ENCODE measurements around the gene RLN1. TPM values are rescaled to one million over a fixed set of nuclear protein-coding genes. Genes with fewer than 3 reads are reported as not detected.

RLN1 gene
- total RNA-seq, 1 experiment from 2014 or later, result 0.87 TPM

DNA sequence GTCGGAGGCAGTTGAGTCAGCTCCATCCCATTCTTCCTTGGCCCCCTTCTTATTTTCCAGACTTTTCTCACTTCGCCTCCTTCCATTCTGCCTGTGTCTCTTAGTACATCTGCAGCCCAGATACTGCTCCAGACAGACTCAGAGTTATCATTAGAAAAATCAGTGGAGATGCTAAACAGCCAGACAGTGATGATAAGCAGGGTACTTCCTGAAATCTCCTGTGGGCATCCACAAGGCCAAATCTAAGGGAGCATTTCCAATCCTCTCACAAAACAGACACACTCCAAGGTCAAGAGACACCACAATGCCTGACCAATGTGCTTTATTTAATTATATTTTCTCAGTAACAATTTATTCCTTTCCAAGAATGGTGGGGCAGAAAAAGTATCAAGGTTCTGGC is 14.5 kb upstream of the RLN1 start (continued):
- TF ChIP-seq PRDM15 (CRISPR knock-in tag; IDR thresholded peaks at IDR 0.05), result no peak

DNA sequence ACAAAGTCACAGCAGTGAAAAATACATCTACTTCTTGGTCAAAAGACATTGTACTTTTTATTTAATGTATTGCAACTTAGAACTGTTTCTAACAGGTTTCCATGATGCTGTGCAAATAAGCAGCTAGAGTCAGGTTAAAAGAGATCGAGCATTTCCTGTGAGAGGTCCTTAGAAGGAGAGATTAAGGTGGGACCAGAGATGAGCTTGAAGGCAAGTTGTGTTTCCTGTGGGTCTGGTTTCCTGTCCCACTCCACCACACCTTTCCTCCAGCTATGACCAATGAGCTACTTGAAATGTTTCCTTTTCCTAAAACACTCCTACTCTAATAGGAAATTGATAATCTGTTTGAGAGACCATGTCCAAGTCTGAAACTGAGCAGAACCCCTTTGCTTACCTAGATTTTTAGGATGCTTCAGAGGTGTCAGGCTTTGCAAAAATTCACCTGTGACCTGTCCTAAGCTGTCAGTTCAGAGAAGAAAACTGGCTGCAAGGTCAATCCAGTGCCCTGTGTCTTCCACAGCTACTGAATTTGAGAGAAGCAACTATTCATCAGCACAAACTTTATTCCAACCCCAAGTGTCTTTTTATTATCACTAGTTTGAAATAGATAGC is 13.1 kb upstream of the RLN1 start:
- H3K4me1 Mint-ChIP-seq, result no peaks in the 10 kb centered on the region
- POLR2A ChIA-PET, result no interaction called here
- CTCF ChIA-PET, result no interaction called here

More for the DNA sequence above, 13.1 kb upstream of the RLN1 start:
- Mint-ChIP-seq H3K4me3 (no peak overlapping the region), H3K9me3 (peaks cover 1% of the 10 kb centered on the region), H3K27me3 (ENCODE audit: low read depth) (no peaks in the 10 kb centered on the region), H3K27ac (no peak overlapping the region), H3K36me3 (no peaks in the 10 kb centered on the region)
- TF ChIP-seq USF2 (CRISPR knock-in tag; IDR thresholded peaks at IDR 0.05), result no peak
- TF ChIP-seq, protein P1, sequence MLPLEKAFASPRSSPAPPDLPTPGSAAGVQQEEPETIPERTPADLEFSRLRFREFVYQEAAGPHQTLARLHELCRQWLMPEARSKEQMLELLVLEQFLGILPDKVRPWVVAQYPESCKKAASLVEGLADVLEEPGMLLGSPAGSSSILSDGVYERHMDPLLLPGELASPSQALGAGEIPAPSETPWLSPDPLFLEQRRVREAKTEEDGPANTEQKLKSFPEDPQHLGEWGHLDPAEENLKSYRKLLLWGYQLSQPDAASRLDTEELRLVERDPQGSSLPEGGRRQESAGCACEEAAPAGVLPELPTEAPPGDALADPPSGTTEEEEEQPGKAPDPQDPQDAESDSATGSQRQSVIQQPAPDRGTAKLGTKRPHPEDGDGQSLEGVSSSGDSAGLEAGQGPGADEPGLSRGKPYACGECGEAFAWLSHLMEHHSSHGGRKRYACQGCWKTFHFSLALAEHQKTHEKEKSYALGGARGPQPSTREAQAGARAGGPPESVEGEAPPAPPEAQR (CRISPR knock-in tag; IDR thresholded peaks at IDR 0.05), result no peak
- no peak for TF ChIP-seq SP1 (CRISPR knock-in tag; conservative IDR thresholded peaks at IDR 0.05)
- TF ChIP-seq FOXJ3 (CRISPR knock-in tag; IDR thresholded peaks at IDR 0.05; ENCODE audit: borderline replicate concordance), result no peak
- no peak for TF ChIP-seq FOXK1 (CRISPR knock-in tag; IDR thresholded peaks at IDR 0.05)
- no peak for TF ChIP-seq RORB (CRISPR knock-in tag; IDR thresholded peaks at IDR 0.05)
- TF ChIP-seq EMX1 (CRISPR knock-in tag; IDR thresholded peaks at IDR 0.05), result no peak
- TF ChIP-seq GTF2I (CRISPR knock-in tag; conservative IDR thresholded peaks at IDR 0.05), result no peak
- TF ChIP-seq NFE2L1 (CRISPR knock-in tag; IDR thresholded peaks at IDR 0.05), result no peak
- TF ChIP-seq, protein P2, sequence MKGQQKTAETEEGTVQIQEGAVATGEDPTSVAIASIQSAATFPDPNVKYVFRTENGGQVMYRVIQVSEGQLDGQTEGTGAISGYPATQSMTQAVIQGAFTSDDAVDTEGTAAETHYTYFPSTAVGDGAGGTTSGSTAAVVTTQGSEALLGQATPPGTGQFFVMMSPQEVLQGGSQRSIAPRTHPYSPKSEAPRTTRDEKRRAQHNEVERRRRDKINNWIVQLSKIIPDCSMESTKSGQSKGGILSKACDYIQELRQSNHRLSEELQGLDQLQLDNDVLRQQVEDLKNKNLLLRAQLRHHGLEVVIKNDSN (CRISPR knock-in tag; IDR thresholded peaks at IDR 0.05), result no peak
- no peak for TF ChIP-seq CREM (CRISPR knock-in tag; IDR thresholded peaks at IDR 0.05)
- no peak for TF ChIP-seq PRRX2 (CRISPR knock-in tag; IDR thresholded peaks at IDR 0.05)
- TF ChIP-seq AFF4 (CRISPR knock-in tag; IDR thresholded peaks at IDR 0.05; ENCODE audit: borderline replicate concordance), result no peak
- TF ChIP-seq TEAD4 (CRISPR knock-in tag; IDR thresholded peaks at IDR 0.05), result no peak
- no peak for TF ChIP-seq ZNF232 (CRISPR knock-in tag; IDR thresholded peaks at IDR 0.05)
- no peak for TF ChIP-seq OVOL2 (CRISPR knock-in tag; IDR thresholded peaks at IDR 0.05; ENCODE audit: borderline replicate concordance)
- TF ChIP-seq NR2C2 (CRISPR knock-in tag; IDR thresholded peaks at IDR 0.05), result no peak
- no peak for TF ChIP-seq PRDM15 (CRISPR knock-in tag; IDR thresholded peaks at IDR 0.05)
- ATAC-seq, result no peak
- no peak for DNase-seq (ENCODE audit: low spot score)

All from WTC11 (cell line).